ENCODE data around the gene MEN1. TPM values are rescaled to one million over a fixed set of nuclear protein-coding genes. Genes with fewer than 3 reads are reported as not detected.

The MEN1 gene
- total RNA-seq, 4 donors from 2014 or later: 3.8 to 26.2 (median 14.9) TPM

GRCh38 chr11:64856382-64857227 lies 46.3 kb upstream of the MEN1 start:
- TF ChIP-seq, protein P1, sequence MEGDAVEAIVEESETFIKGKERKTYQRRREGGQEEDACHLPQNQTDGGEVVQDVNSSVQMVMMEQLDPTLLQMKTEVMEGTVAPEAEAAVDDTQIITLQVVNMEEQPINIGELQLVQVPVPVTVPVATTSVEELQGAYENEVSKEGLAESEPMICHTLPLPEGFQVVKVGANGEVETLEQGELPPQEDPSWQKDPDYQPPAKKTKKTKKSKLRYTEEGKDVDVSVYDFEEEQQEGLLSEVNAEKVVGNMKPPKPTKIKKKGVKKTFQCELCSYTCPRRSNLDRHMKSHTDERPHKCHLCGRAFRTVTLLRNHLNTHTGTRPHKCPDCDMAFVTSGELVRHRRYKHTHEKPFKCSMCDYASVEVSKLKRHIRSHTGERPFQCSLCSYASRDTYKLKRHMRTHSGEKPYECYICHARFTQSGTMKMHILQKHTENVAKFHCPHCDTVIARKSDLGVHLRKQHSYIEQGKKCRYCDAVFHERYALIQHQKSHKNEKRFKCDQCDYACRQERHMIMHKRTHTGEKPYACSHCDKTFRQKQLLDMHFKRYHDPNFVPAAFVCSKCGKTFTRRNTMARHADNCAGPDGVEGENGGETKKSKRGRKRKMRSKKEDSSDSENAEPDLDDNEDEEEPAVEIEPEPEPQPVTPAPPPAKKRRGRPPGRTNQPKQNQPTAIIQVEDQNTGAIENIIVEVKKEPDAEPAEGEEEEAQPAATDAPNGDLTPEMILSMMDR (IDR thresholded peaks at IDR 0.05): no peak
- no peak for TF ChIP-seq POLR2A (IDR thresholded peaks at IDR 0.05)
- DNase-seq: peak; percentile 53 to 63
- no peaks in the 10 kb centered on the region for H3K9me3 ChIP-seq
- H3K36me3 ChIP-seq: no peaks in the 10 kb centered on the region
- intact Hi-C loops (cut with DNase I; ENCODE audit: low total_unique reads): no loop called here
- peaks cover 11 to 20% of the 10 kb centered on the region in 2 donors for H3K4me1 ChIP-seq
- peak overlapping the region; percentile 74 to 76 for H3K27ac ChIP-seq
- no peaks in the 10 kb centered on the region for H3K27me3 ChIP-seq
- no peak overlapping the region for H3K4me3 ChIP-seq

DNA sequence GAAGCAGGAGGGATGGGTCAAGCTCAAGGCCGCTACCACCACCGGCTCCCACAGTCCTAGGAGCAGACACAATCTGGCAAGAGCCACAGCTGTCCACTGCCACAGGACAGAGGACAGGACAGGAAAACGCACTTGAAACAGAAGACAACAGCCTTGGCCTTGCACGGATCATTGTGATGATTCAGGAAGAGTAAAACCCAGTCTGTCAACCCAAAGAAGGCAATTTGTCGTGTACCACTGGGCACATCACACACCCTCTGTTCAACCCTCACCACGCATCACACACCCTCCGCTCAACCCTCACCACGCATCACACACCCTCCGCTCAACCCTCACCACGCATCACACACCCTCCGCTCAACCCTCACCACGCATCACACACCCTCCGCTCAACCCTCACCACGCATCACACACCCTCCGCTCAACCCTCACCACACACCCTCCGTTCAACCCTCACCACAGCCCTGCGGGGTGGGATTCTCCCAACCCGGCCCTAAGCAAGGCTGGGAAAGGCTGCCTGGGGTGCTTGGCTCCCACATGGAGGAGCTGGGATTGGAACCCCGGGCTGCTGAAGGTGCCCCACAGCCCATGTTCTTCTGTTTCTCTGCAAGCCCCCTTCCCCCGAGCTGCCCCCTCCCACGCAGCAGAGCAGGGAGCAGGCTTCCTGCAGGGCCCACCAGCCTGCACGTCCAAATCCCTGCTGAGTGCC lies 45.4 kb upstream of the MEN1 start:
- intact Hi-C loops (cut with DNase I; ENCODE audit: low total_unique reads): no loop called here
- no peak for DNase-seq
- H3K4me1 ChIP-seq: peaks cover 11 to 20% of the 10 kb centered on the region in 2 donors
- no peak overlapping the region for H3K4me3 ChIP-seq
- TF ChIP-seq POLR2A (IDR thresholded peaks at IDR 0.05): no peak
- TF ChIP-seq, protein P1 (IDR thresholded peaks at IDR 0.05): no peak
- no peaks in the 10 kb centered on the region for H3K36me3 ChIP-seq
- H3K9me3 ChIP-seq: no peaks in the 10 kb centered on the region
- peak overlapping the region; percentile 74 to 76 for H3K27ac ChIP-seq
- H3K27me3 ChIP-seq: no peaks in the 10 kb centered on the region

GRCh38 chr11:64854534-64855502 lies 44.5 kb upstream of the MEN1 start:
- Histone ChIP-seq H3K4me3 (no peak overlapping the region), H3K27ac (peak overlapping the region; percentile 74 to 76), H3K4me1 (peaks cover 14 to 20% of the 10 kb centered on the region in 2 donors), H3K9me3 (no peaks in the 10 kb centered on the region), H3K36me3 (no peaks in the 10 kb centered on the region), H3K27me3 (no peaks in the 10 kb centered on the region)
- TF ChIP-seq POLR2A (IDR thresholded peaks at IDR 0.05): no peak
- TF ChIP-seq, protein P1 (IDR thresholded peaks at IDR 0.05): peak in 1 of 4 experiments; percentile 6
- intact Hi-C loops (cut with DNase I; ENCODE audit: low total_unique reads): no loop called here
- DNase-seq: peak; percentile 81 to 88

DNA sequence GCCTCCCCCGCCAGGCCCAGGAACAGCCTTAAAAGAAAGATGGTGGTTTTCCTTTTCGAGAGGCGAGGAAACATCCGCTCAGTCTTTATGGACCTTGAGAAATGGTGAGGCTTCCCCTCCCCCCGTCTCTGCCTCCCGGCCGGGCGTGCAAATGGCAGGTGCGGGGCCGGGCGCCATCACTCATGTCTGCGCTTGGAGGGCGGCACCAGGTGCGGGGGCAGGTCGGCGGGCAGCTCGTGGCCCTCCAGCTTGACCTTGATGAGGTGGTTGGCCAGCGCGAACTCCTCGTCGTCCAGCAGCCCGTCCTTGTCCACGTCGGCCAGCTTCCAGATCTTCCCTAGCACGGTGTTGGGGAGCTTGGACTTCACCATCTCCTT lies 43.8 kb upstream of the MEN1 start:
- peak overlapping the region; percentile 74 to 76 for H3K27ac ChIP-seq
- intact Hi-C loops (cut with DNase I; ENCODE audit: low total_unique reads): no loop called here
- H3K4me1 ChIP-seq: peaks cover 14 to 20% of the 10 kb centered on the region in 2 donors
- no peaks in the 10 kb centered on the region for H3K9me3 ChIP-seq
- TF ChIP-seq, protein P1 (IDR thresholded peaks at IDR 0.05): no peak
- no peak for TF ChIP-seq POLR2A (IDR thresholded peaks at IDR 0.05)
- no peaks in the 10 kb centered on the region for H3K36me3 ChIP-seq
- H3K27me3 ChIP-seq: no peaks in the 10 kb centered on the region
- no peak overlapping the region for H3K4me3 ChIP-seq
- DNase-seq: no peak
